Dermis blood vessel endothelial cell (primary cell): ENCODE data around the gene FAM187B. TPM values are rescaled to one million over a fixed set of nuclear protein-coding genes. Genes with fewer than 3 reads are reported as not detected.
"Not testable (repeated sequence)": the region's sequence is repeated elsewhere in the genome, so short reads cannot be mapped to it uniquely, and the experiment has no call there.

Experiments used
- DNase-seq: peaks from one replicate; pipeline ENCODE4 v3.0.0; 2010
- total RNA-seq: library from RNA; depleted of rRNA; stranded (reverse); fragments of >200 nt; gene quantifications from 2 replicates; pipeline ENCODE4 v1.2.3, GENCODE V29; 2014

FAM187B gene
- total RNA-seq, 1 donor from 2014 or later, result not detected

- DNase-seq, result peak; percentile 63
Observed at GRCh38 chr19:35211545-35212230, 16.9 kb downstream of the FAM187B start.

GRCh38 chr19:35209646-35210045 is 18.9 kb downstream of the FAM187B start:
- no peak for DNase-seq

GRCh38 chr19:35208121-35208520 is 20.4 kb downstream of the FAM187B start:
- DNase-seq, result no peak

GRCh38 chr19:35207391-35207871 is 21.1 kb downstream of the FAM187B start:
- DNase-seq, result no peak

GRCh38 chr19:35206855-35207254 is 21.7 kb downstream of the FAM187B start:
- no peak for DNase-seq

GRCh38 chr19:35206379-35206778 is 22.2 kb downstream of the FAM187B start:
- no peak for DNase-seq

GRCh38 chr19:35205733-35206323 is 22.7 kb downstream of the FAM187B start:
- no peak for DNase-seq

- no peak for DNase-seq
Observed at GRCh38 chr19:35204799-35205732, 23.5 kb downstream of the FAM187B start.

- DNase-seq, result no peak
Observed at GRCh38 chr19:35202722-35203688, 25.5 kb downstream of the FAM187B start.

- no peak for DNase-seq
Observed at GRCh38 chr19:35199481-35199880, 29.1 kb downstream of the FAM187B start.

GRCh38 chr19:35196861-35197260 is 31.7 kb downstream of the FAM187B start:
- DNase-seq, result not testable (repeated sequence)

GRCh38 chr19:35195830-35196229 is 32.7 kb downstream of the FAM187B start:
- DNase-seq, result no peak

- no peak for DNase-seq
Observed at GRCh38 chr19:35194012-35194984, 34.2 kb downstream of the FAM187B start.

- DNase-seq, result no peak
Observed at GRCh38 chr19:35184884-35185283, 43.7 kb downstream of the FAM187B start.

GRCh38 chr19:35184267-35184666 is 44.3 kb downstream of the FAM187B start:
- no peak for DNase-seq

GRCh38 chr19:35181387-35181786 is 47.2 kb downstream of the FAM187B start:
- no peak for DNase-seq

- no peak for DNase-seq
Observed at GRCh38 chr19:35179830-35180229, 48.7 kb downstream of the FAM187B start.

- DNase-seq, result no peak
Observed at GRCh38 chr19:35178701-35179100, 49.8 kb downstream of the FAM187B start.

- no peak for DNase-seq
Observed at GRCh38 chr19:35177377-35178274, 50.9 kb downstream of the FAM187B start.

GRCh38 chr19:35176181-35176570 is 52.4 kb downstream of the FAM187B start:
- DNase-seq, result no peak
